HepG2 (cell line): Measurements from ENCODE around the gene SLC25A11. TPM values are rescaled to one million over a fixed set of nuclear protein-coding genes. Genes with fewer than 3 reads are reported as not detected.

Source experiments
- CEBPZ ChIP-seq: IDR thresholded peaks from 2 replicates; pipeline ENCODE4 v1.6.1; 2012; ENCODE audit warnings: low read length, improper control_type of control experiment
- FLYWCH1 ChIP-seq: sonication (generic); formaldehyde crosslinking; IDR thresholded peaks from 2 replicates; pipeline ENCODE4 v1.8.1; 2023; ENCODE audit warnings: mild to moderate bottlenecking, missing genetic modification reagents
- FOXA1 ChIP-seq, 2 experiments: fragments of 450-650 bp in 1 of 2; sonication (generic) in 1 of 2; formaldehyde crosslinking in 1 of 2; IDR thresholded peaks; 2 replicates each; pipeline versions ENCODE4 v1.4.0 to v1.6.1; 2016 to 2020; ENCODE audit warnings: missing genetic modification reagents in 1 of 2
- MLX ChIP-seq: IDR thresholded peaks from 2 replicates; pipeline ENCODE4 v1.6.1; 2016
- PHB2 ChIP-seq: fragments of 450-650 bp; IDR thresholded peaks from 2 replicates; pipeline ENCODE4 v1.6.1; 2018; ENCODE audit not compliant: partially characterized antibody
- PRDM15 ChIP-seq: sonication (generic); formaldehyde crosslinking; IDR thresholded peaks from 2 replicates; pipeline ENCODE4 v1.4.0; 2020; ENCODE audit warnings: missing genetic modification reagents
- RXRA ChIP-seq: sonication (generic); formaldehyde crosslinking; IDR thresholded peaks from 2 replicates; pipeline ENCODE4 v1.5.1; 2020; ENCODE audit warnings: missing genetic modification reagents
- SKIL ChIP-seq: sonication (generic); formaldehyde crosslinking; IDR thresholded peaks from 2 replicates; pipeline ENCODE4 v1.8.0; 2022; ENCODE audit warnings: missing genetic modification reagents, mild to moderate bottlenecking, moderate library complexity, borderline replicate concordance
- ZBTB7B ChIP-seq: sonication (generic); formaldehyde crosslinking; IDR thresholded peaks from 2 replicates; pipeline ENCODE4 v1.4.0; 2020; ENCODE audit warnings: missing genetic modification reagents
- ZEB1 ChIP-seq: IDR thresholded peaks from 2 replicates; pipeline ENCODE4 v1.6.1; 2012; ENCODE audit warnings: mild to moderate bottlenecking, low read depth, inconsistent platforms; ENCODE audit not compliant: insufficient replicate concordance
- ZNF274 ChIP-seq: sonication (generic); formaldehyde crosslinking; IDR thresholded peaks from 2 replicates; pipeline ENCODE4 v1.5.1; 2020; ENCODE audit warnings: mild to moderate bottlenecking, missing genetic modification reagents
- ZNF746 ChIP-seq: sonication (generic); formaldehyde crosslinking; IDR thresholded peaks from 2 replicates; pipeline ENCODE4 v1.8.0; 2022; ENCODE audit warnings: mild to moderate bottlenecking, missing genetic modification reagents
- ZNF761 ChIP-seq: sonication (generic); formaldehyde crosslinking; conservative IDR thresholded peaks from 2 replicates; pipeline ENCODE4 v1.4.0; 2020; ENCODE audit warnings: mild to moderate bottlenecking, missing genetic modification reagents
- ZNF766 ChIP-seq: sonication (generic); formaldehyde crosslinking; IDR thresholded peaks from 2 replicates; pipeline ENCODE4 v1.5.0; 2020; ENCODE audit warnings: missing genetic modification reagents, borderline replicate concordance
- ZNF891 ChIP-seq: sonication (generic); formaldehyde crosslinking; IDR thresholded peaks from 2 replicates; pipeline ENCODE4 v1.5.0; 2020; ENCODE audit warnings: mild to moderate bottlenecking, missing genetic modification reagents
- ZSCAN20 ChIP-seq: sonication (generic); formaldehyde crosslinking; IDR thresholded peaks from 2 replicates; pipeline ENCODE4 v1.4.0; 2020; ENCODE audit warnings: missing genetic modification reagents, mild to moderate bottlenecking, borderline replicate concordance
- ZSCAN31 ChIP-seq: sonication (generic); formaldehyde crosslinking; IDR thresholded peaks from 2 replicates; pipeline ENCODE4 v1.5.0; 2020; ENCODE audit warnings: low read depth, mild to moderate bottlenecking, missing genetic modification reagents
- polyA plus RNA-seq, 8 experiments: library from polyadenylated mRNA; depleted of rRNA in 3 of 8; stranded (reverse) in 7 of 8; unstranded in 1 of 8; fragments of >200 nt; fragmentation: Illumina TruSeq in 4 of 8; extraction: Trizol in 4 of 8; gene quantifications; 2 replicates each; pipeline versions ENCODE4 v1.2.1 to v1.2.3, GENCODE V29; 2011 to 2016; ENCODE audit warnings: low read depth in 4 of 8, missing spikeins in 1 of 8, mixed read lengths in 1 of 8; ENCODE audit not compliant: insufficient read depth in 1 of 8
- total RNA-seq, 5 experiments: library from RNA; depleted of rRNA; stranded (reverse); fragments of >200 nt; fragmentation: Illumina TruSeq; extraction: Trizol; gene quantifications; 2 replicates each; pipeline ENCODE4 v1.2.3, GENCODE V29; 2016; ENCODE audit warnings: low read depth in 1 of 5
- TF ChIP-seq, protein P1 (sequence below): sonication (generic); formaldehyde crosslinking; IDR thresholded peaks from 2 replicates; pipeline ENCODE4 v1.5.0; 2020; ENCODE audit warnings: missing genetic modification reagents

The SLC25A11 gene
- total and polyA plus RNA-seq, 2 of the 13 experiments (the other 11 are each of a cell fraction or from before 2014, with no cell fraction given) = 35.4 to 47.2 TPM

DNA sequence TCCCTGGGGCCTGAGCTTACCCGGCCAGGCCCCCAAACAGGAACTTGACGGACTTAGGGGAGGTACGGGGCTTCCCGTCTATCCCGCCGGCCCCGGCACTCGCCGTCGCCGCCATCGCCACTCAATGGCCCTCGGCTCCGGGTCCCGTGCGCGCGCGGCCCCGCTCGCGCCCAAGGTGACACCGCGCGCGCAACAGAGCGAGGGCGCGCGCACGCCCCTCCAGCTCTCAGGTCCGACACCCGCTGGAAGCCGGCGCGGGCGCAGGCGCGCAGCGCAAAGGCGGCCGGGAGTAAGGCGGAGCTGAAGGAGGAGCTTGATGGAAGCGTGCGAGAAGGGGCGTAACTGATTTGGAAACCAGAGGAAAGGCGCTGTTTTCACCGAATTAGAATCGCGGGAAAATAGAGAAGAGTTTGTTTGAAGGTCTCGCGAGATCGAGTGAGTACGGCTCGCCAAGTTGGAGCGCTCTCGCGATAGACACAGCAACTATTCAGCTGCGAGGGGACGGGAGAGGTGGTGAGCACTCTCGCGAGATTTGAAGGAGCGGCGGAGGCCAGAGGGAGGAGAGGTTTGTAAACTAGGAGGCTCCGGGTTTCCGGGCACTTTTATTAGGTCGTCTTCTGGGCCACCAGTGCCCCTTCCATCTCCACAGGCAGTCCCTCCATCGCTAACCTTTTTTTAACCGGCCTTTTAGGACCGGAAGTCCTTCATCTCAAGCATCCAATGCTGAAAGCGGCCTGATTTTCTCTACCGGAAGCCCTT lies at the start of gene SLC25A11, which contains the start of gene RNF167 (continued):
- TF ChIP-seq PHB2 (no peak), ZEB1 (no peak), ZSCAN20 (CRISPR knock-in tag) (0 out of 2 replicates have a peak, but pooled peaks have one; percentile 28), MLX (CRISPR knock-in tag) (no peak), FLYWCH1 (CRISPR knock-in tag) (no peak), FOXA1 (IDR thresholded peaks at IDR 0.05) (no peak), FOXA1 (CRISPR knock-in tag; IDR thresholded peaks at IDR 0.05) (no peak), ZBTB7B (no peak; the same call in 1 of the 2 replicates), PRDM15 (CRISPR knock-in tag) (no peak), RXRA (CRISPR knock-in tag) (no peak), ZNF746 (CRISPR knock-in tag) (no peak), ZNF761 (CRISPR knock-in tag) (no peak), ZSCAN31 (CRISPR knock-in tag) (peak; percentile 17; the same call in 1 of the 2 replicates), ZNF766 (CRISPR knock-in tag) (0 out of 2 replicates have a peak, but pooled peaks have one; percentile 60), CEBPZ (no peak), ZNF274 (CRISPR knock-in tag) (no peak), SKIL (no peak), ZNF891 (no peak)
- TF ChIP-seq, protein P1, sequence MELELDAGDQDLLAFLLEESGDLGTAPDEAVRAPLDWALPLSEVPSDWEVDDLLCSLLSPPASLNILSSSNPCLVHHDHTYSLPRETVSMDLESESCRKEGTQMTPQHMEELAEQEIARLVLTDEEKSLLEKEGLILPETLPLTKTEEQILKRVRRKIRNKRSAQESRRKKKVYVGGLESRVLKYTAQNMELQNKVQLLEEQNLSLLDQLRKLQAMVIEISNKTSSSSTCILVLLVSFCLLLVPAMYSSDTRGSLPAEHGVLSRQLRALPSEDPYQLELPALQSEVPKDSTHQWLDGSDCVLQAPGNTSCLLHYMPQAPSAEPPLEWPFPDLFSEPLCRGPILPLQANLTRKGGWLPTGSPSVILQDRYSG (CRISPR knock-in tag) = no peak
